Large intestine (tissue), 3 donors: Measurements from ENCODE around the gene SLC9A8. TPM values are rescaled to one million over a fixed set of nuclear protein-coding genes. Genes with fewer than 3 reads are reported as not detected.
"Not testable (repeated sequence)": the region's sequence is repeated elsewhere in the genome, so short reads cannot be mapped to it uniquely, and the experiment has no call there.

ENCODE experiments used
- DNase-seq, 2 donors: peaks; one replicate each; pipeline versions ENCODE4 v3.0.0 to v3.0.0-alpha.2; 2013
- H3K27ac ChIP-seq: one replicate; pipeline ENCODE4 v1.5.1; 2013; ENCODE audit warnings: low read length
- H3K27me3 ChIP-seq: 2 replicates; pipeline ENCODE4 v1.6.1; 2013; ENCODE audit warnings: low read length; ENCODE audit not compliant: control insufficient read depth, insufficient read depth
- H3K36me3 ChIP-seq: 2 replicates; pipeline ENCODE4 v1.6.1; 2013; ENCODE audit warnings: low read length; ENCODE audit not compliant: control insufficient read depth, insufficient read depth
- H3K4me1 ChIP-seq: one replicate; pipeline ENCODE4 v1.6.1; 2013; ENCODE audit warnings: low read length; ENCODE audit not compliant: control insufficient read depth, insufficient read depth
- H3K4me3 ChIP-seq: one replicate; pipeline ENCODE4 v1.5.1; 2013; ENCODE audit warnings: low read length
- H3K9me3 ChIP-seq: one replicate; pipeline ENCODE4 v1.6.1; 2013; ENCODE audit warnings: mild to moderate bottlenecking, low read depth, low read length, moderate library complexity; ENCODE audit not compliant: control insufficient read depth
- WGBS: methylation state at CpG from one replicate; pipeline ENCODE4 v1.1.5; 2013; ENCODE audit warnings: low lambda C conversion rate; ENCODE audit not compliant: insufficient coverage; 5-methylcytosine and 5-hydroxymethylcytosine counted together
- polyA plus RNA-seq: library from polyadenylated mRNA; unstranded; fragments of 120-200 nt; gene quantifications from one replicate; pipeline ENCODE4 v1.2.1, GENCODE V29; 2013

Gene SLC9A8
- polyA plus RNA-seq, 1 donor, result 11.3 TPM

DNA sequence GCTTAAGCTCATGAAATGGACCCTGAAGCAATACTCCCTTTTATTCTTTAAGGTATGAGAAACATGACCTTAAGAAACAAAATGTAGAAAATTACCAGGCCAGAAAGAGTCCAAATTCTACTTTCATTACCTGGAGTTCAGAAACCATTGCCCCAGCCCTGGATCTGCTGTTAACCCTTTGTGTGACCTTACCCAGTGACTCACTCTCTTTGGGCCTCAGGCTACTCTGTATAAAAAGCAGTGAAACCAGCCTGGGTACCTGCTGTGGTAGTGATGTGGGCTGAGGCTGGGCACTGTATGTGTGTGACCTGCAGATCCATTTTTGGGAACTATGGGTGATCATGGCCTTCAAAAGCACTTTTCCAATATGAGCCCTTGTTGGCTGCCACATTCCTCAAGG is 47.2 kb downstream of the SLC9A8 start:
- H3K4me3 ChIP-seq, result no peak overlapping the region
- DNase-seq, result no peak
- H3K9me3 ChIP-seq, result no peaks in the 10 kb centered on the region
- no peaks in the 10 kb centered on the region for H3K27me3 ChIP-seq
- H3K36me3 ChIP-seq, result peaks cover 51% of the 10 kb centered on the region
- H3K27ac ChIP-seq, result no peak overlapping the region
- H3K4me1 ChIP-seq, result no peaks in the 10 kb centered on the region

DNA sequence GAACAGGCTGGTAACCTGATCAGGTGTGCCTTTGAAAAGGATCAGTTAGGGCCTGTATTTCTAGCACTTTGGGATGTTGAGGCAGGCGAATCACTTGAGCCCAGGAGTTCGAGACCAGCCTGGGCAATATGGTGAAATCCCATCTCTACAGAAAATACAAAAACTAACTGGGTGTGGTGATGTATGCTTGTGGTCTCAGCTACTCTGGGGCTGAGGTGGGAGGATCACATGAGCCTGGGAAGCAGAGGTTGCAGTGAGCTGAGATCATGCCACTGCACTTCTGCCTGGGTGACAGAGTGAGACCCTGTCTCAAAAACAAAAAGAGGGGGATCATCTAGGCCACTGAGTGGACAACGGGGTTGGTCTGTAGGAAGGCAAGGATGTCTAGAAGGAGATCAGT is 48.6 kb downstream of the SLC9A8 start:
- not testable (repeated sequence) for H3K4me3 ChIP-seq, H3K4me1 ChIP-seq, H3K27ac ChIP-seq, H3K27me3 ChIP-seq, DNase-seq, H3K9me3 ChIP-seq
- peaks cover 49% of the 10 kb centered on the region for H3K36me3 ChIP-seq
- 100% methylated on average over 1 of the region's 3 CpGs for WGBS

GRCh38 chr20:49862607-49863200 is 50.1 kb downstream of the SLC9A8 start:
- no peaks in the 10 kb centered on the region for H3K4me1 ChIP-seq
- WGBS, result 100% methylated on average over 2 of the region's 6 CpGs
- no peaks in the 10 kb centered on the region for H3K27me3 ChIP-seq
- H3K36me3 ChIP-seq, result peaks cover 41% of the 10 kb centered on the region
- no peak overlapping the region for H3K27ac ChIP-seq
- H3K9me3 ChIP-seq, result no peaks in the 10 kb centered on the region
- no peak for DNase-seq
- H3K4me3 ChIP-seq, result no peak overlapping the region

DNA sequence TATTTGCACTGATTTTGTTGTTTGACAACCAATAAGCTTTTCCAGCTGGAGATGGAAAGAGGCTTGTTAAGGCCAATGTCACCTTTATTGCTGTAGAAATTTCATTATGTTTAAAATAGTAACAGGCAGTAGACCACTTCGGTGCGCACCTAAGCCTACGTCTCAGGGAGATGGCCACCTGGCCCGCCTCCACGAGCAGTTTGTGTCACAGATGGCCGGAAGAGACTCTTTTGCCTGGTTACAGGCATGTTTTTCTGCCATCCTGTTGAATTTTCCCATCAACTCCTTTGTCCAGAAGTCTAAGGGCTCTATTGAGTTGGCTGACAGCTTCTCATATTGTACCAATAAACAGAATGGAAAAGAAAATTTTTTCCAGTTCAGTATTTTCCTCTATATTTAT is 51.0 kb downstream of the SLC9A8 start:
- DNase-seq, result no peak
- WGBS, result no CpG with 5 or more reads among the region's 6 CpGs
- Histone ChIP-seq H3K4me1 (no peaks in the 10 kb centered on the region), H3K27ac (no peak overlapping the region), H3K4me3 (no peak overlapping the region), H3K36me3 (peaks cover 48% of the 10 kb centered on the region), H3K9me3 (no peaks in the 10 kb centered on the region), H3K27me3 (no peaks in the 10 kb centered on the region)

DNA sequence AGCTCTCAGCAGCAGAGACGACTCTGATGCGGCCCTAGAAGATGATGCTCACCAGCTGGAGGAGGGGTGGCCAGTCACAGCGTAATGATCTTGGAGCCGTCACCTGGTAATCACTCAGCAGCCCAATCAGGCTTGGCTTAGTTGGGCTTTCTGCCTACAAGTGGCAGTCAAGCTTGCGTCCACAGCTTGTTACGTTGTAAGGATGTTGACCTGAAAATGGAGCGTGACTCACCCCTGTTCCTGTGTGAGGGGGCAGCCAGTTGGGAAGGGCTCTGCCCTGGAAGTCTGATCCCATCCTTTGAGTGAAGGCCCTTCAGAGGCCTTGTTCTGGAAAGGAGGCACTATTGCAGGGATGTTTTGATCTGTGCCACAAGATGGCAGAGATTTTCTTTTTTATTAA is 52.9 kb downstream of the SLC9A8 start:
- Histone ChIP-seq H3K4me3 (no peak overlapping the region), H3K36me3 (peaks cover 42% of the 10 kb centered on the region), H3K4me1 (no peaks in the 10 kb centered on the region), H3K27me3 (no peaks in the 10 kb centered on the region), H3K9me3 (no peaks in the 10 kb centered on the region), H3K27ac (no peak overlapping the region)
- DNase-seq, result no peak
- no CpG with 5 or more reads among the region's 7 CpGs for WGBS

DNA sequence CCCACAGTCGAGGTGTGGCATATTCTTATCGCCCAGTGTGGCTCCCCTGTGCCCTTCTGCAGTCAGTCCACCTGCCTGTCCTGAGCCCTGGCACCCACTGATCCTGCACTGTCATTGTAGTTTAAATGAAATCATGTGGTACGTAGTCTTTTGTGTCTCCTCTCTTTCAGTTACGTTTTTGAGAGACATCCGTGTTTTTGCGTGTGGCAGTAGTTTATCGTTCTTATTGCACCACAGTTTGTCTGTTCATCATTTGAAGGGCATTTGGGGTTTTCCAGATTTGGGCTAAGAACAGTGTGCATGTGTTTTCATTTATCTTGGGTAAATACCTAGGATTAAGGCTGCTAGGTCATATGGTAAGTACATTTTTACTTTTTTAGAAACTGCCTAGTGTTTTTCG is 53.4 kb downstream of the SLC9A8 start:
- Histone ChIP-seq H3K27ac (no peak overlapping the region), H3K27me3 (no peaks in the 10 kb centered on the region), H3K4me1 (no peaks in the 10 kb centered on the region), H3K36me3 (peaks cover 40% of the 10 kb centered on the region), H3K9me3 (no peaks in the 10 kb centered on the region), H3K4me3 (no peak overlapping the region)
- DNase-seq, result no peak
- no CpG with 5 or more reads among the region's 8 CpGs for WGBS

GRCh38 chr20:49867453-49868215 is 55.0 kb downstream of the SLC9A8 start:
- H3K4me3 ChIP-seq, result no peak overlapping the region
- H3K4me1 ChIP-seq, result no peaks in the 10 kb centered on the region
- peaks cover 37% of the 10 kb centered on the region for H3K36me3 ChIP-seq
- H3K27ac ChIP-seq, result no peak overlapping the region
- WGBS, result 94% methylated on average over 3 of the region's 9 CpGs
- H3K9me3 ChIP-seq, result no peaks in the 10 kb centered on the region
- no peaks in the 10 kb centered on the region for H3K27me3 ChIP-seq
- DNase-seq, result no peak

- H3K4me3 ChIP-seq, result no peak overlapping the region
- no peak for DNase-seq
- H3K4me1 ChIP-seq, result no peaks in the 10 kb centered on the region
- peaks cover 38% of the 10 kb centered on the region for H3K36me3 ChIP-seq
- H3K9me3 ChIP-seq, result no peaks in the 10 kb centered on the region
- WGBS, result no CpG with 5 or more reads among the region's 3 CpGs
- no peak overlapping the region for H3K27ac ChIP-seq
- H3K27me3 ChIP-seq, result no peaks in the 10 kb centered on the region
Observed at GRCh38 chr20:49868538-49868937, 55.9 kb downstream of the SLC9A8 start.

DNA sequence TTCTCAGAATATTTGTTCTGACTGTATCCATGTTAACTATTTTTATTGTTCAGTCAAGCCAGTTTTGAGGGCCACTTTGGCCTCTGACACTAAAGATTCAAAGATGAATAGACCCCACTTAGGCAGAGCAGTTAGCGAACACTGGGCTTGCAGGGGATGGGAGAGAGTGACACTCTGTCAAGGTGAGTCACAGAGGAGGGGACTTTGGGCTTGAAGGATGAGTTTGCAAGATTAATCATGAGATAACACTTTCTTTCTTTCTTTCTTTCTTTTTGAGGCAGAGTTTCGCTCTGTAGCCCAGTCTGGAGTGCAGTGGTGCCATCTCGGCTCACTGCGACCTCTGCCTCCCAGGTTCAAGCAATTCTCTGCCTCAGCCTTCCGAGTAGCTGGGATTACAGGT is 56.3 kb downstream of the SLC9A8 start:
- Histone ChIP-seq H3K27ac (no peak overlapping the region), H3K9me3 (no peaks in the 10 kb centered on the region), H3K27me3 (no peaks in the 10 kb centered on the region), H3K4me1 (no peaks in the 10 kb centered on the region), H3K36me3 (peaks cover 35% of the 10 kb centered on the region), H3K4me3 (no peak overlapping the region)
- no peak for DNase-seq
- no CpG with 5 or more reads among the region's 5 CpGs for WGBS

DNA sequence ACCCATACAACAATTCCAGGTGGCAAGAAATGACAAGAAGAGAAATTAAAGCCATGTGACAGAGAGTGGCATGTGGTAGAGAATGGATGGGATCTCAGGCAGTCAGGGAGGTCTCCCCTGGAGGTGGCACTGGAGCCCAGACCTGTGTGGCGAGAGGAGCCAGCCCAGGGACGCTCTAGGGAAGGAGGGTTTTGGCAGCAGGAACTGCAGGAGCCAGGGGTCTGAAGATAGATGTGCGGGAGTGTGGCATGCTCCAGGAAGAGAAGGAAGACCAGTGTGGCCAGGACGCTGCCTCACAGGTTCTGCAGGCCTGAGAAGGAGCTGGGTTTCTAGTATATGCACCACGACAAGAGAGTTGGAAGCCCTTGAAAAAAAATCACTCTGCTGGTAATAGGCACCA is 57.6 kb downstream of the SLC9A8 start:
- WGBS, result 67% methylated on average over 1 of the region's 5 CpGs
- H3K36me3 ChIP-seq, result peaks cover 29% of the 10 kb centered on the region

GRCh38 chr20:49871391-49871948 is 58.8 kb downstream of the SLC9A8 start:
- no peaks in the 10 kb centered on the region for H3K4me1 ChIP-seq
- H3K27ac ChIP-seq, result no peak overlapping the region
- H3K27me3 ChIP-seq, result no peaks in the 10 kb centered on the region
- WGBS, result 83% methylated on average over 2 of the region's 6 CpGs
- peaks cover 27% of the 10 kb centered on the region for H3K36me3 ChIP-seq
- H3K4me3 ChIP-seq, result no peak overlapping the region
- no peaks in the 10 kb centered on the region for H3K9me3 ChIP-seq
- no peak for DNase-seq

More for the DNA sequence above, 57.6 kb downstream of the SLC9A8 start:
- no peak for DNase-seq
- Histone ChIP-seq H3K27ac (no peak overlapping the region), H3K27me3 (no peaks in the 10 kb centered on the region), H3K9me3 (no peaks in the 10 kb centered on the region), H3K4me1 (no peaks in the 10 kb centered on the region), H3K4me3 (no peak overlapping the region)
